ENCODE data around the gene PRKG1.

- TF ChIP-seq POLR2AphosphoS5 (IDR thresholded peaks at IDR 0.05; ENCODE audit: low read depth, low read length) (no peak), SIN3A (IDR thresholded peaks at IDR 0.05; ENCODE audit: borderline replicate concordance, insufficient read depth, low read length) (no peak), REST (IDR thresholded peaks at IDR 0.05; ENCODE audit: insufficient read depth in 1 of 2, low read depth in 2 of 2, low read length in 2 of 2) (no peak)
Measured at GRCh38 chr10:51035344-51035743, 38.9 kb upstream of the PRKG1 start.
